ENCODE data around the gene ADAM12. TPM values are rescaled to one million over a fixed set of nuclear protein-coding genes. Genes with fewer than 3 reads are reported as not detected.

The ADAM12 gene
- total and polyA plus RNA-seq, 10 of the 15 experiments (the other 5 are each of a cell fraction or from before 2014, with no cell fraction given), result under 0.01 to 0.62 (median 0.04) TPM; not detected in 5

DNA sequence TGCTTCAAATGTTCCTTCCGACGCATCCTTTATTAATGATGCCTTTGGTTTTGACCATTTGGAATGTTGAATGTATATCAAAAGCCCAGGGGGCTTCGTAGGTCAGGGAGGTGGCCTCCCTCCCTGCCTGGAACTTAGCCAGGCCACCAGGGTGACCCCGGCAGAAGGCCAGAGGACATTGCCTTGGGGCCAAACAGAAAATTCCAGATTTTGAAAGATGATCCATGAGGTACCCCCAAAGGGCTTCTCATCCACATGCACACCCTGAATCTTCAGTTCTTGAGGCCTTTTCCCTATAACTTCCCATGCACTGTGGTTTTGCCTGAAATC is 171.7 kb downstream of the ADAM12 start:
- no peaks in the 10 kb centered on the region for H3K9me3 ChIP-seq (replicated peaks; ENCODE audit: control insufficient read depth, insufficient read depth, low read length)
- CTCF ChIA-PET, result interaction anchor here (0.7 kb wide), 1 partner anchor 236 kb away, joined by 3 read pairs; no protein-coding TSS in a partner anchor
- 27% methylated on average over 4 of the region's 4 CpGs for WGBS (ENCODE audit: insufficient coverage, insufficient replicate concordance, low lambda C conversion rate, missing lambda C conversion rate)

DNA sequence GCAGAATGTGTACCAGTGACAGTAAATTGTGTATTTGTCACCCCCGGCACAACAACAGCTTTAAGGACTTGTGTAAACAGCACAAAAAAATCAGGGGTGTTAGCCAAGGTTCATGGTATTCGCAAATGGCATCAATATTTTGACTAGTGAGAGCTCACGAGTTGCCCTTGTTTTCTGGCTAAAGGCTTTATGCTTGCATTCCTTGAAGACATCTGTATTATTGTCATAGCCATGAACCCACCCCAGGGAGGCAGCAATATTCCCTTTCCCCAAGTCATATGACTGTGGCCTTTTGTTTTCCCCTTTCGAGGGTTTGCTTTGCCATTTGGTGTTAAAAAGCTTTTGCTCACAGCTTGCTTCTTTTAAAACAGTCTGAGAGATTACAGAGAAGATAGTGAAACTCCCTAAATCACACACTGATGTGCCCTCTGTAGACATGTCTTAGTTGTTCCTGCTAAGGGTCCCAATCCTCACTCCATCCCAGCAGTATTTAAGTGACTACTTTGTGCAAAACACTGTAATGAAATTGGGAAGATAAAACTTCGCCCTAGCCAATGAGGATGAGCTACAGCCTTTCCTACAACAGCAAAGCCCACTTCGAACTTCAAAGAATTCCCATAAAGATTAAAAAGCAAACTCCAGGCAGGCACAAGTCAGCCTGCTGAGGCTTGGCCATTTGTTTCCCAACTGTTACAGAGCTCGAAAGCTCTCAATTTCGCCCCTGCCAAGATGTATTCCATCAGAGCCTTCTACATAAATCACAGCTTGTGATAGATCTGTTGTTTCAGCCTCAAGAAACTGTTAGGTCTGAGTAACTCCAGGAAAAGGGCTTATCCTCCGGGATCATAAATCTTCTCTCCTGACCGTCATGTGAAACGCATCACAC is 172.3 kb downstream of the ADAM12 start:
- Histone ChIP-seq H4K20me1 (ENCODE audit: control insufficient read depth, insufficient read depth) (no peaks in the 10 kb centered on the region), H3K9ac (ENCODE audit: control insufficient read depth, insufficient read depth, low read length) (no peak overlapping the region), H3K4me2 (ENCODE audit: control insufficient read depth, insufficient read depth) (no peak overlapping the region), H3K4me3 (no peak overlapping the region), H3K79me2 (ENCODE audit: control insufficient read depth, insufficient read depth, low read length) (no peaks in the 10 kb centered on the region), H3K9me3 (replicated peaks; ENCODE audit: control insufficient read depth, insufficient read depth, low read length) (no peaks in the 10 kb centered on the region), H3K36me3 (ENCODE audit: control insufficient read depth in 2 of 2, insufficient read depth in 2 of 2, low read length in 1 of 2) (no peaks in the 10 kb centered on the region), H3K27me3 (replicated peaks in 1 of 2; ENCODE audit: control insufficient read depth in 2 of 2, insufficient read depth in 2 of 2, low read length in 1 of 2) (no peaks in the 10 kb centered on the region), H3K4me1 (ENCODE audit: control insufficient read depth, insufficient read depth, low read length) (no peaks in the 10 kb centered on the region), H2AFZ (ENCODE audit: control insufficient read depth, low read depth, low read length) (no peak overlapping the region), H3K27ac (ENCODE audit: control insufficient read depth, insufficient read depth) (no peak overlapping the region)
- DNase-seq (ENCODE audit: low read depth, low spot score) (no peak), ATAC-seq (no peak), FAIRE-seq (no peak)
- 15% methylated on average over 11 of the region's 11 CpGs for WGBS (ENCODE audit: insufficient coverage, insufficient replicate concordance, low lambda C conversion rate, missing lambda C conversion rate)
- intact Hi-C loops (cut with micrococcal nuclease; ENCODE audit: unreplicated experiment), result no loop called here
- CTCF ChIA-PET, result no interaction called here
- SMC1A ChIA-PET (ENCODE audit: uncharacterized antibody, unreplicated experiment), result interaction anchor here (0.8 kb wide), 1 partner anchor 24 kb away, joined by 3 read pairs; no protein-coding TSS in a partner anchor
- POLR2A ChIA-PET, result no interaction called here
- in situ Hi-C loops (cut with MboI), result no loop called here
- RAD21 ChIA-PET (ENCODE audit: unreplicated experiment), result no interaction called here
- no TSS peak for BruUV-seq (replicated peaks)
- TF ChIP-seq SKIL (IDR thresholded peaks at IDR 0.05; ENCODE audit: low read depth, poor library complexity, severe bottlenecking) (no peak), ZNF384 (IDR thresholded peaks at IDR 0.05; ENCODE audit: borderline replicate concordance, low read depth, low read length) (no peak), ZBTB11 (CRISPR knock-in tag; IDR thresholded peaks at IDR 0.05) (no peak), SUZ12 (IDR thresholded peaks at IDR 0.05; ENCODE audit: unreplicated experiment) (no peak), SMARCA5 (IDR thresholded peaks at IDR 0.05) (no peak), NBN (IDR thresholded peaks at IDR 0.05) (no peak), CBX5 (IDR thresholded peaks at IDR 0.05; ENCODE audit: low read depth) (no peak), SP1 (IDR thresholded peaks at IDR 0.05; ENCODE audit: low read depth, low read length) (no peak)

More for the DNA sequence above, 171.7 kb downstream of the ADAM12 start:
- no peak for DNase-seq (ENCODE audit: low read depth, low spot score)
- H3K27ac ChIP-seq (ENCODE audit: control insufficient read depth, insufficient read depth), result no peak overlapping the region
- H3K4me2 ChIP-seq (ENCODE audit: control insufficient read depth, insufficient read depth), result no peak overlapping the region
- intact Hi-C loops (cut with micrococcal nuclease; ENCODE audit: unreplicated experiment) (no loop called here), in situ Hi-C loops (cut with MboI) (no loop called here)
- SMC1A ChIA-PET (ENCODE audit: uncharacterized antibody, unreplicated experiment), result interaction anchor here (0.8 kb wide), 1 partner anchor 25 kb away, joined by 3 read pairs; no protein-coding TSS in a partner anchor
- no peaks in the 10 kb centered on the region for H3K4me1 ChIP-seq (ENCODE audit: control insufficient read depth, insufficient read depth, low read length)
- H4K20me1 ChIP-seq (ENCODE audit: control insufficient read depth, insufficient read depth), result no peaks in the 10 kb centered on the region
- RAD21 ChIA-PET (ENCODE audit: unreplicated experiment), result no interaction called here
- no peak for ATAC-seq
- FAIRE-seq, result no peak
- no peaks in the 10 kb centered on the region for H3K36me3 ChIP-seq (ENCODE audit: control insufficient read depth in 2 of 2, insufficient read depth in 2 of 2, low read length in 1 of 2)
- no peak overlapping the region for H3K4me3 ChIP-seq
- TF ChIP-seq RAD21 (IDR thresholded peaks at IDR 0.05; ENCODE audit: insufficient read depth, low read depth, low read length) (no peak), RFX5 (IDR thresholded peaks at IDR 0.05; ENCODE audit: low read depth, low read length) (no peak), MYB (IDR thresholded peaks at IDR 0.05; ENCODE audit: borderline replicate concordance, low read depth, low read length) (no peak), EGR1 (IDR thresholded peaks at IDR 0.05; ENCODE audit: borderline replicate concordance in 1 of 2, low read depth in 2 of 2, low read length in 2 of 2) (no peak), YBX1 (IDR thresholded peaks at IDR 0.05) (no peak), PML (IDR thresholded peaks at IDR 0.05; ENCODE audit: low read length) (no peak), EZH2 (IDR thresholded peaks at IDR 0.05; ENCODE audit: borderline replicate concordance, control insufficient read depth, low read depth, low read length) (no peak), YY1 (IDR thresholded peaks at IDR 0.05; ENCODE audit: low read depth, low read length) (no peak)
- POLR2A ChIA-PET, result no interaction called here
- H3K9ac ChIP-seq (ENCODE audit: control insufficient read depth, insufficient read depth, low read length), result no peak overlapping the region
- H2AFZ ChIP-seq (ENCODE audit: control insufficient read depth, low read depth, low read length), result no peak overlapping the region
- H3K27me3 ChIP-seq (replicated peaks in 1 of 2; ENCODE audit: control insufficient read depth in 2 of 2, insufficient read depth in 2 of 2, low read length in 1 of 2), result no peaks in the 10 kb centered on the region
- no TSS peak for BruUV-seq (replicated peaks)
- no peaks in the 10 kb centered on the region for H3K79me2 ChIP-seq (ENCODE audit: control insufficient read depth, insufficient read depth, low read length)

All from GM12878 (cell line).